Adrenal gland (tissue), 5 donors: ENCODE measurements around the gene ELK4.

Source experiments
- CTCF ChIP-seq, 6 experiments: fragments of 450-650 bp in 4 of 6; fragments of 200-600 bp in 2 of 6; sonication (generic) in 1 of 6; IDR thresholded peaks; 1 replicate in 5 of 6; 2 replicates in 1 of 6; pipeline versions ENCODE4 v1.5.1 to v1.8.0; 2016 to 2021; ENCODE audit warnings: antibody characterized with exemption in 6 of 6, mild to moderate bottlenecking in 2 of 6, moderate library complexity in 1 of 6
- POLR2A ChIP-seq, 2 donors: fragments of 450-650 bp; IDR thresholded peaks; one replicate each; pipeline ENCODE4 v1.6.1; 2017; ENCODE audit warnings: antibody characterized with exemption in 2 of 2, mild to moderate bottlenecking in 2 of 2, moderate library complexity in 1 of 2
- donor health status: DM: no; HTN: no; CAD: no.

- TF ChIP-seq CTCF (IDR thresholded peaks at IDR 0.05) (no peak), POLR2A (IDR thresholded peaks at IDR 0.05) (no peak)
Observed at GRCh38 chr1:205577874-205578658, 53.7 kb downstream of the ELK4 start.
